ENCODE data around the gene ANGPTL5.

- no peak for TF ChIP-seq POLR2A (IDR thresholded peaks at IDR 0.05)
- TF ChIP-seq CTCF (IDR thresholded peaks at IDR 0.05): no peak
Measured at GRCh38 chr11:101909087-101909486, 7.2 kb downstream of the ANGPTL5 start.
